GM15510 (cell line): ENCODE measurements around the gene SRGN.
A peak's percentile ranks its signal among the peaks of the same experiment; 100 is the strongest.

Experiments used
- POLR2A ChIP-seq: IDR thresholded peaks from 3 replicates; pipeline ENCODE4 v1.6.1; 2011; ENCODE audit warnings: borderline replicate concordance; ENCODE audit not compliant: insufficient read length; ENCODE audit errors: extremely low read depth

SRGN gene

GRCh38 chr10:69073736-69074364 is 14.1 kb upstream of the SRGN start:
- TF ChIP-seq POLR2A = no peak

DNA sequence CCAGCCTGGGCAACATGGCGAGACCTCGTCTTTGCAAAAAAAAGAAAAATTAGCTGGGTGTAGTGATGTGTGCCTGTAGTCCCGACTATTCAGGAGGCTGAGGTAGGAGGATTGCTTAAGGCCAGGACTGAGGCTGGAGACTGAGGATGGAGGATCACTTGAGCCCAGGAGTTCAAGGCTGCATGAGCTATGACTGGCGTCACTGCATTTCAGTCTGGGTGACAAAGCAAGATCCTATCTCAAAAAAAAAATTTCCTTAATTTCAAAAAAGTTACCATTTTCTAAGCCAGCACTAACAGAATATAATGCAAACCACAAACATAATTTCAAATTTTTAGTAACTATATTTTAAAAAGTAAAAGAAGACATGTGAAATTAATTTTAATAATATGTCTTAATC is 13.4 kb upstream of the SRGN start:
- TF ChIP-seq POLR2A = no peak

DNA sequence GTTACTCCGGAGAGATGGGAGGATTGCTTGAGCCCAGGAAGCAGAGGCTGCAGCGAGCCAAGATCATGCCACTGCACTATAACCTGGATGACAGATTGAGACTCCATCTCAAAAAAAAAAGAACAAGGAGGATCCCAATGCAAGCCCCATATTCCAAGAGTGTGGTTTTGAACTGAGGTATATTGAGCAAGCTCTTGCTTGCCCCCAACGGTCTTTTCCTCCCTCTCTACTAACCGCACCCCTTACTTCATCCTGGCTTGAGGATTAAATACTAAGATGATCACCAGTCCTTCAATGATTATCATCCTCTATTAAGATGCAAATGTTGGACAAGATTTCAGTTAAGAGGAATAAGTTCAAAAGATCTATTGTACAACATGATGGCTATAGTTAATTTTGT is 12.5 kb upstream of the SRGN start:
- no peak for TF ChIP-seq POLR2A

DNA sequence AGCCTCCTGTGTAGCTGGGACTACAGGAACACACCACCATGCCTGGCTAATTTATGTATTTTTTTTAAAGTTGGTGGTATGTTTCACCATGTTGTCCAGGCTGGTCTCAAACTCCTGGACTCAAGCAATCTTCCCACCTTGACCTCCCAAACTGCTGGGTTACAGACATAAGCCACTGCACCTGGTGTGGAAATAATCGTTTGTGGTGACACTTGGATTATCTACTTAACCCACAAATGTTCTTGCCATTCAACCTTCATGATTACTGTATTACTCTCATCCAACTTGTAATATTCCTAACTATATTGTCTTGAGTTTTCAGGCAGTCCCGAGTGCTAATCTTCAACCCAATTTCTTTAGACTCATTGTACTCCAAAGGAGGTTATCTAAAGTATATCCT is 9.6 kb upstream of the SRGN start:
- no peak for TF ChIP-seq POLR2A

DNA sequence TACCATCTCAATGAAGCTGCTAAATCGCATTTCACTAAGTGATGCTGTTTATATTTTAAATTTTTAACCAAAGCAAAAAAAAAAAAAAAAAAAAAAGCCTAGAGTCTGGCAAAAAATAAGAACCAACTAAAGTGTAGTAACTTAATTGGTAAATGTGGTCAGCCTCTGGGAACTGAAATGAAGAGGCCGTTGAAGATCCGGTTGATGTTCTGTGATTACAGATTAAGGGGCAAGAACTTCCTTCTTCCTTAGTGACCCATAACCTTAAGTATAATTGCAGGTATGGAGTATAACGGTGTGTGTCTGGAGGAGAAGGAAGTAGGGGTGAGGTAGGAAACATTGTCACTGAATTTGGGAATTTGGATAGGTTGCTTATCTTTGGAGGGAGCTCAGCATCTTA is 7.7 kb upstream of the SRGN start:
- no peak for TF ChIP-seq POLR2A

DNA sequence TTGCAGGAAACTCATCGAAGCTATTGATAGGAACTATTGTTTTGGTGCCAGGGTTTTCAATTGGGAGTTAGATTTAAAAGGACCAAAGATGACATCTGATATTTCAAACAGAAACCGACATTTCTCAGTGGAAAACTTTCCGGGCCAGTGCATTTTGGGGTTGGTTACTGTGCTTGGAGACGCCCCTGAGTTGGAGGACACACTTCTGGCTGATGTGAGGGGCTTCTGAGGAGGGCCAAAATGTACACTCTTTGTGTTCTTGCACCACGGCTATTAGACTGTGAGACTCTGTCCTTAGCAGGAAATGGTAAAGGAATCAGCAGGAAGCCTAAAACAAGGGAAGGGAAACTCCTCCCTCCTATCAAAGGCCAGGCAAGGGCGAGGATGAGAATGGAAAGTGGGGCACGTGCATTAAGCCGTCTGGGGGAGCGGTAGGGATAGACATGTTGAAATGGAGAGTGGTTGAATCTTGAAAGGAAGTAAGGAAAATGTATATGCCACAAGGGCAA is 1.8 kb upstream of the SRGN start:
- no peak for TF ChIP-seq POLR2A

GRCh38 chr10:69088471-69088769 is 517 bp downstream of the SRGN start:
- TF ChIP-seq POLR2A = no peak

- peak; percentile 13 for TF ChIP-seq POLR2A
Observed at GRCh38 chr10:69088801-69089501, 1.0 kb downstream of the SRGN start.

DNA sequence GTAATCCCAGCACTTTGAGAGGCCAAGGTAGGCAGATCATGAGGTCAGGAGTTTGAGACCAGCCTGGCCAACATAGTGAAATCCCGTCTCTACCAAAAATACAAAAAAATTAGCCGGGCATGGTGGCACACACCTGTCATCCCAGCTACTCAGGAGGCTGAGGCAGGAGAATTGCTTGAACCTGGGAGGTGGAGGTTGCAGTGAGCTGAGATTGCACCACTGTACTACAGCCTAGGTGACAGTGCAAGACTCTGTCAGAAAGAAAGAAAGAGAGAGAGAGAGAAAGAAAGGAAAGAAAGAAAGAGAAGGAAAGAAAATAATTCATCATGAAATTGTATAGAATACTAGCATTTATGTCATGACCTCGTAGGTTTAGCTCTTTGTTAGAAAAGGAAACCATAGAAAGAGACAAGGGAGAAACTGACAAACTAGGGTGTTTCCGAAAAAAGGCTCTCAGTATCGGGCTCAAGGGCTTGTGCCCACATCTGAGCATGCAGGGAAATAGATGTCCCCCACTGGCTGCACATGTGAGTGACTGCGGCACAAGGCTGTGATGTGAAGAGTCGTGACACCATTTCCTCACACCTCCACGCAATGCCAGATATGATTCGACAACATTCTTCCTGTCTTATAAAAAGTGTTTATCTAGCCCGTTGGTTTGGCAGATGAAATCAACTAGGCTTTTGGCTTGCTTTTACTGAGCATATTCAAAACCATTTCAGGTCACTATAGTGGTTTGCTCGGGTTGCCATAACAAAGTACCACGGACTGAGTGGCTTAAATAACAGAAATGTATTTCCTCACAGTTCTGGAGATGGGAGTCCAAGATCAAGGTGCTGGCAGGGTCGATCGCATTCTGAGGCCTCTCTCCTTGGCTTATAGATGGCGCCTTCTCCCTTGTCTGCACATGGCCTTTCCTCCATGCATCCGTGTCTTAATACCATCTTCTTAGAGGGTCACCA is 2.0 kb downstream of the SRGN start:
- peak; percentile 49 for TF ChIP-seq POLR2A

DNA sequence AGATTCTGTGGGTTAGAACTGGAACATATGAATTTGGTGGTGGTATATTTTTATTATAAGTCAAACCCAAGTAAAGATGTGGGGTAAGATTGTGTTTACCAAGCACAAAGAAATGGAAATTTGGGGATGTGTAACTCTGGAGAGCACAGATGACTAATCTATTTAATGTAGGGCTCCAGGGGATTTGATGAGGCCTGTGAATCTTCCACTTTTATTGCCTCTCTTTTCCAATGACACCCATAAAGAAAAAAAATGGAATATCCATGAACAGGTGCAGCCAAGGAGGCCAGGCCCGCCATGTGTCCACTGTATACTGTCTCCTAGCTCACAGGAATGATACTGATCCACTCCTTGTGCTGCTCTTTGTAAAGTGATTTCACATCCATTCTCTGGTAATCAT is 2.8 kb downstream of the SRGN start:
- TF ChIP-seq POLR2A = no peak

GRCh38 chr10:69091143-69091651 is 3.3 kb downstream of the SRGN start:
- no peak for TF ChIP-seq POLR2A

GRCh38 chr10:69092959-69093850 is 5.3 kb downstream of the SRGN start:
- TF ChIP-seq POLR2A = no peak

- no peak for TF ChIP-seq POLR2A
Observed at GRCh38 chr10:69093933-69094332, 6.0 kb downstream of the SRGN start.

DNA sequence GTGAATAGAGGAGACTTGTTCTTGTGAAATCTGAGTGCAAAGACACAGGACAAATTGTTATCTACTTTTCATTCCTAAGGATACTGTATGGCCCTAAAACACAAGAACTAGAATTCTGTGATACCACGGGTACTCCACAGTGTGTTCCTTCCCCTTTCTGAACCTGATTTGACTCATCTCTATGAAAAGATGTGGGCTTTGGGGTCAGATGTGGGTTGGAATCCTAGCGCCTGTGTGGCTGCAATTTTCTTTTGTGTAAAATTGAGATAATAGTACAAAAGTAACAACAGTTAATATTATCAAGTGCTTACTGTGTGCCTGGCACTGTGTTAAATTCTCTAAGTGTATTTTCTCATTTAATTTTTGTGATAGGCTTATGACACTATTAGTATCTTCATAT is 8.1 kb downstream of the SRGN start:
- no peak for TF ChIP-seq POLR2A

DNA sequence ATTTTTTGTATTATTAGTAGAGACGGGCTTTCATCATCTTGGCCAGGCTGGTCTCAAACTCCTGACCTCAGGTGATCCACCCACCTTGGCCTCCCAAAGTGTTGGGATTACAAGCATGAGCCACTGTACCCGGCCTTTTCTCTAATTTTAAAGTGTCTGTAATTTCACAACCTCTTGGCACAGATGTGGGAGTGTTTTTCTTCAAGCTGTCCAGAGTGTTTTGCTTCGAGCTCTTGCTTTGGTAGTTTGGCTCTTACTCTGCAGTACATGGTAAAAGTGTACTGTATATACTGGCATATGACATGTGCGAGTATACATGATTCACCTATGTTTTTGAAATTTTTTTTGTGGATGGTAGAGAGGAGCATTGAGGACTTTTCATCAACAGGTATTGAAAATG is 9.8 kb downstream of the SRGN start:
- TF ChIP-seq POLR2A = no peak
